Measurements from ENCODE around the gene KCNQ4. TPM values are rescaled to one million over a fixed set of nuclear protein-coding genes. Genes with fewer than 3 reads are reported as not detected.
A peak's percentile ranks its signal among the peaks of the same experiment; 100 is the strongest.

Gene KCNQ4
- total RNA-seq, 1 donor from 2014 or later, result not detected

- peaks cover 19% of the 10 kb centered on the region for H3K27me3 Mint-ChIP-seq (ENCODE audit: insufficient read depth, low read depth)
- TF ChIP-seq CTCF (IDR thresholded peaks at IDR 0.05) (no peak), EZH2phosphoT487 (IDR thresholded peaks at IDR 0.05) (no peak), EZH2 (IDR thresholded peaks at IDR 0.05) (no peak)
- H3K36me3 Mint-ChIP-seq, result no peaks in the 10 kb centered on the region
- H4K20me1 ChIP-seq (ENCODE audit: low read depth), result no peaks in the 10 kb centered on the region
- no peaks in the 10 kb centered on the region for H3K36me3 ChIP-seq
- peaks cover 4% of the 10 kb centered on the region for H3F3A ChIP-seq (ENCODE audit: low read depth)
- H3K79me2 ChIP-seq (ENCODE audit: low read depth), result no peaks in the 10 kb centered on the region
- H3K9ac ChIP-seq, result no peak overlapping the region
- H3K27ac ChIP-seq, result no peak overlapping the region
- no peak overlapping the region for H3K27ac Mint-ChIP-seq
- no peaks in the 10 kb centered on the region for H3K9me3 Mint-ChIP-seq
- H3K4me2 ChIP-seq, result no peak overlapping the region
- H3K9me3 ChIP-seq (ENCODE audit: low read depth), result no peaks in the 10 kb centered on the region
- H2AFZ ChIP-seq (replicated peaks), result no peak overlapping the region
- no peak for DNase-seq (ENCODE audit: low spot score)
- peaks cover 62% of the 10 kb centered on the region for H3K4me1 Mint-ChIP-seq
- no peak overlapping the region for H3K4me3 Mint-ChIP-seq
- no peak overlapping the region for H3K4me3 ChIP-seq
- no peaks in the 10 kb centered on the region for H3K27me3 ChIP-seq
- peaks cover 16% of the 10 kb centered on the region for H3K4me1 ChIP-seq
Measured at GRCh38 chr1:40808444-40808843, 24.9 kb downstream of the KCNQ4 start.

GRCh38 chr1:40808909-40809308, 25.3 kb downstream of the KCNQ4 start:
- H3K9ac ChIP-seq, result no peak overlapping the region
- no peak overlapping the region for H3K4me2 ChIP-seq
- Mint-ChIP-seq H3K4me3 (no peak overlapping the region), H3K9me3 (no peaks in the 10 kb centered on the region), H3K36me3 (no peaks in the 10 kb centered on the region), H3K4me1 (peaks cover 59% of the 10 kb centered on the region), H3K27me3 (ENCODE audit: insufficient read depth, low read depth) (peaks cover 19% of the 10 kb centered on the region), H3K27ac (peak overlapping the region; percentile 12)
- H3K27me3 ChIP-seq, result no peaks in the 10 kb centered on the region
- TF ChIP-seq CTCF (IDR thresholded peaks at IDR 0.05) (no peak), EZH2phosphoT487 (IDR thresholded peaks at IDR 0.05) (no peak), EZH2 (IDR thresholded peaks at IDR 0.05) (no peak)
- no peaks in the 10 kb centered on the region for H3F3A ChIP-seq (ENCODE audit: low read depth)
- no peak for DNase-seq (ENCODE audit: low spot score)
- peaks cover 13% of the 10 kb centered on the region for H3K4me1 ChIP-seq
- no peaks in the 10 kb centered on the region for H3K79me2 ChIP-seq (ENCODE audit: low read depth)
- H3K4me3 ChIP-seq, result no peak overlapping the region
- no peaks in the 10 kb centered on the region for H3K9me3 ChIP-seq (ENCODE audit: low read depth)
- no peak overlapping the region for H3K27ac ChIP-seq
- no peaks in the 10 kb centered on the region for H3K36me3 ChIP-seq
- H2AFZ ChIP-seq (replicated peaks), result no peak overlapping the region
- no peaks in the 10 kb centered on the region for H4K20me1 ChIP-seq (ENCODE audit: low read depth)

GRCh38 chr1:40810927-40811326, 27.3 kb downstream of the KCNQ4 start:
- peaks cover 18% of the 10 kb centered on the region for H3K27me3 Mint-ChIP-seq (ENCODE audit: insufficient read depth, low read depth)

More at GRCh38 chr1:40810927-40811326, 27.3 kb downstream of the KCNQ4 start:
- Histone ChIP-seq H3K27me3 (peaks cover 10% of the 10 kb centered on the region), H3F3A (ENCODE audit: low read depth) (no peaks in the 10 kb centered on the region), H3K9me3 (ENCODE audit: low read depth) (no peaks in the 10 kb centered on the region), H3K4me2 (no peak overlapping the region), H3K4me1 (peaks cover 8% of the 10 kb centered on the region), H2AFZ (replicated peaks) (no peak overlapping the region), H3K79me2 (ENCODE audit: low read depth) (no peaks in the 10 kb centered on the region), H3K4me3 (no peak overlapping the region), H3K27ac (no peak overlapping the region), H3K9ac (no peak overlapping the region), H3K36me3 (no peaks in the 10 kb centered on the region), H4K20me1 (ENCODE audit: low read depth) (no peaks in the 10 kb centered on the region)
- DNase-seq (ENCODE audit: low spot score), result no peak
- Mint-ChIP-seq H3K4me1 (peaks cover 47% of the 10 kb centered on the region), H3K4me3 (no peak overlapping the region), H3K27ac (peak overlapping the region; percentile 48), H3K36me3 (no peaks in the 10 kb centered on the region), H3K9me3 (no peaks in the 10 kb centered on the region)
- TF ChIP-seq EZH2phosphoT487 (IDR thresholded peaks at IDR 0.05), result no peak
- no peak for TF ChIP-seq EZH2 (IDR thresholded peaks at IDR 0.05)
- no peak for TF ChIP-seq CTCF (IDR thresholded peaks at IDR 0.05)

Measured in neural progenitor cell (in vitro differentiated cells).